Stimulated activated CD4-positive, alpha-beta T cell treated with anti-CD3 and anti-CD28 coated beads, TNF-alpha, amount 100 ng/mL, for 24 hours (primary cell): ENCODE data around the gene NET1.

Source experiments
- DNase-seq, 3 experiments: peaks; one replicate each; pipeline ENCODE4 v3.0.0-alpha.2; 2020; ENCODE audit warnings: low read depth in 3 of 3

The NET1 gene

DNA sequence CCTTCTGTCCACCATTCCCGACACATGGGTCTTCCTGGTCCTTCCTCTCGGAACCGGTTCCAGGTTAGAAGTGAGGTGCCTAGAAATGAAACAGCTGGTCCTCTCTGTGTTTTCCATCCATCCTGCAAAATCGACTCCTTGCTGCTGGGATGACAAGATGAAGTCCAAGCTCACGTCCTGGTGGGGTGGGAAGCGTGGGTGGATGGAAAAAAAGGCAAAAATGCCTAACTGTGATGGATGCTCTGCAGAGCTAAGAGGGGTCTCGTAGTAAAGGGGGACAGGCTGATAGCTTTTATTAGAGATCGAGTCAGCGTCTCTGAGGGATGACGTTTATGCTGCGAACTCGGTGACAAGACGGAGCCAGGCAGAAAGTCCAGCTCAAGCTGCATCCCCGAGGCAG lies 72.9 kb downstream of the NET1 start:
- DNase-seq: no peak

DNA sequence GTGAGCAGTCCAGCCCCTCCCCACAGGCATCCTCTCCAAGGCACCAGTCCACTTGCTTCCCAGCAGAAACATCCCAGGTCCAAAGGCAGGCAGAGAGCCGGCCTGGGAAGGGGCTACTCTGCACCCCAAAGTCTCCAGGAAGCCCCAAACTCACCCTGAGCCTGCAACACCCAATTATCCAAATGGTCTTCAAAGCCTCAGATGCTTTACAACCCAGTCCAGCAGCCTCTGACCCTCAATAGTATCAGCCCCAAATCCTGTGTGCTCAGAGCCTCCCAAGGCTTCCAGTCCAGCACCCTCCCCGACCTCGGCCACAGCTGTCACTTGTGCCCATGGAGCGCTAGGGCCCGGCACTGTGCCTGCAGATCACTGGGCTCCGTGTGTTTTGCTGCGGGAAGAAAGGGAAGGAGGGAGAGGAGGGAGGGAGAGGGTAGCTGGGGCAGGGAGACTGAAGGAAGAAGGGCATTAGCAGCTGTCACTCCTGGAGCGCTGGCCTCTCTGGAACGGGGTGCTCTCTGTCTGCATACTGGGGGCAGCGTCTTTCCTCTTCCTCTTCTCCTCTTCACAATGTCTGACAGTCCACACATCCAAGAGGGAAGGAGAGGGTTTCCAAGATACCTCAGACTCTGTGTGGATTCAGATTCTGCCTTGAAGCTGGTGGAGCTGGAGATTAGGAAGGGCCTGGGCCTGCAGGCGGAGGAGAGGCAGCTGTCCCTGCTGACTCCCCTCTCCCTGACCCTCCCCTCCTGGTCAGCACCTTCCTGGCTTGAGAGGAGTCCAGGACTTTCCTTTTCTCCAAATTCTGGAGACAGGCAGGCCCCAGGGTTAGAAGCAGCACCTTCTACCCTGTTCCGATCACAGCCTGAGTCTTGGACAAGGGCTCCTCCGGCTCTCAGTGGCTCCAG lies 73.8 kb downstream of the NET1 start:
- no peak for DNase-seq

- DNase-seq: no peak
Measured at GRCh38 chr10:5486853-5487235, 74.5 kb downstream of the NET1 start.

GRCh38 chr10:5488272-5489161 lies 76.2 kb downstream of the NET1 start:
- no peak for DNase-seq

GRCh38 chr10:5490032-5490431 lies 77.7 kb downstream of the NET1 start:
- no peak for DNase-seq

GRCh38 chr10:5490698-5491464 lies 78.5 kb downstream of the NET1 start:
- no peak for DNase-seq

- no peak for DNase-seq
Measured at GRCh38 chr10:5491477-5491876, 79.1 kb downstream of the NET1 start.

GRCh38 chr10:5492322-5492855 lies 80.0 kb downstream of the NET1 start:
- DNase-seq: no peak

DNA sequence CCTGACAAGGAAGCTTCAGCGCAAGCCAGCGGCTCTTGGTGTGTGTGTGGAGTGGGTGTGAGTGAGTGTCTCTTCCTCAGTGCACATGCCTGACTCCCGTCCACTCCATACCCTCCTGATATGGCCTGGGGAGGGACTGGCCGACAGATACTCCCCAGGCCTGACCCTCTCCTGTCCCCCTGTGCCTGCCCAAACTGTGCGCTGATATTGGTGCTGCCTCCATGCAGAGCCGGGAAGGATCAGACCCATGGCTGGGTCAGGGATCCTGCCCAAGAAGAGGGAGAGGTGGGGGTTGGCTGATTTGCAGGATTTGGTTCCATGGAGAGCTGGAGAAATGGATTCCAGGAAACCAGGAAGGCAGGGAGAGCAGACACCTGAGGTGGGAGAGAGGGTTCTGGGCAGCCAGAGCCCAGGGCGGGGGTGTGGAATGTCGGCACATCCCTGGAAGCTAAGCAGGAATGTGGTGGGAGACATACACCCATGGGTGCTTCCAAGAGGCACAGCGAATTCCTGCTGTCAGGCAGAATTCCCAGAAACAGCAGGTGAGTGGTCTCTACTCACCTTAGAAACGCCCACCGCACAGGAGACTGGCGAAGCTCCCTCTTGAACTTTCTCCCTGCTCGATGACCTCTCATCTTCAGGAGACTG lies 80.7 kb downstream of the NET1 start:
- DNase-seq: no peak

GRCh38 chr10:5493691-5494090 lies 81.3 kb downstream of the NET1 start:
- no peak for DNase-seq

DNA sequence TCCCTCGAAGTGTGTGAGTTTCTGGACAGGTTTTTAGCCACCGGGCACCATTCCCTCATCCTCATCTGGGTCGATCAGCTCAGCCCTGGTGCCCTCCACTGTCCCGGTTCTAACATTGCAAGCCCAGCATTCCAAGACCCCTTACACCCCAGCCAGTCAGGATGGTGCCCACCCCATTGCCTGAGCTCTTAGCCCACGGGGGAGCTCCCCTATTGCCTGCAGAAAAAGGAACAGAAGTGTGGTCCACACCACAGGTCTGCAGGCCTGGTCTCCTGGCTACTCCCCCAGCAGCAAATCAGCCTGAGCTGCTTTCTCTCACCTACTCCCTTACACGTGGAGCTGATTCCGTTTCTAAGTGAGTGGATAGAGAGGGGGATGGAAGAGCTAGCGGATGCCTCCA lies 82.3 kb downstream of the NET1 start:
- DNase-seq: no peak

GRCh38 chr10:5496261-5497250 lies 84.2 kb downstream of the NET1 start:
- DNase-seq: no peak

- DNase-seq: no peak
Measured at GRCh38 chr10:5497289-5497688, 84.9 kb downstream of the NET1 start.

- DNase-seq: no peak
Measured at GRCh38 chr10:5497948-5498730, 85.8 kb downstream of the NET1 start.

GRCh38 chr10:5498791-5499492 lies 86.6 kb downstream of the NET1 start:
- no peak for DNase-seq

- no peak for DNase-seq
Measured at GRCh38 chr10:5499493-5500140, 87.3 kb downstream of the NET1 start, which contains the start of gene CALML5. TSS of gene CALML5 (minus strand) at chr10:5499570. CDS start at chr10:5499438, 132 bp downstream.

GRCh38 chr10:5500162-5500670 lies 87.9 kb downstream of the NET1 start:
- no peak for DNase-seq

DNA sequence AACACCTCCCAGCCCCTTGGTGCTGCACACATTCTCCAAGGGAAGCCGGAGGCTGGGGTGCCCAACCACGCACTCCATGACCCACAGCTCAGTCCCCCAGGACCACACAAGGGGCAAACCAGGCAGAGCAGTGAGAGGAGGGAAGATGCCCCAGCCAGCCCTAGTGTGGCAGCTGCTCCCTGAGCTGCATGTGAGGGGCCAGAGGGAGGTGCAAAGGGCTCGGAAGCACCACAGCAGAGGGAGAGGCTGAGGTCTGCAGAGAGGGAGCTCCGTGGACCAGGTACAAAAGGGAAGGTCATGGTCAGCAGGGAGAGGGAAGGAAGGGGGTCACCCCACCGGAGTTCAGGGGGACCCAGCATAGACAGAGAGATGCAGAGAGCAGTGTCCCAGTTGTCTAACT lies 88.6 kb downstream of the NET1 start:
- DNase-seq: no peak
